RCC 7860 (cell line): ENCODE results near the gene CALD1.

Source experiments
- DNase-seq: peaks from one replicate; pipeline ENCODE4 v3.0.0-alpha.2; 2015; ENCODE audit warnings: low spot score
- FAIRE-seq: peaks from 2 replicates; lab custom pipeline; 2012; peaks lifted over from hg19 to GRCh38; lab: Jason Lieb, UNC

Gene CALD1

DNA sequence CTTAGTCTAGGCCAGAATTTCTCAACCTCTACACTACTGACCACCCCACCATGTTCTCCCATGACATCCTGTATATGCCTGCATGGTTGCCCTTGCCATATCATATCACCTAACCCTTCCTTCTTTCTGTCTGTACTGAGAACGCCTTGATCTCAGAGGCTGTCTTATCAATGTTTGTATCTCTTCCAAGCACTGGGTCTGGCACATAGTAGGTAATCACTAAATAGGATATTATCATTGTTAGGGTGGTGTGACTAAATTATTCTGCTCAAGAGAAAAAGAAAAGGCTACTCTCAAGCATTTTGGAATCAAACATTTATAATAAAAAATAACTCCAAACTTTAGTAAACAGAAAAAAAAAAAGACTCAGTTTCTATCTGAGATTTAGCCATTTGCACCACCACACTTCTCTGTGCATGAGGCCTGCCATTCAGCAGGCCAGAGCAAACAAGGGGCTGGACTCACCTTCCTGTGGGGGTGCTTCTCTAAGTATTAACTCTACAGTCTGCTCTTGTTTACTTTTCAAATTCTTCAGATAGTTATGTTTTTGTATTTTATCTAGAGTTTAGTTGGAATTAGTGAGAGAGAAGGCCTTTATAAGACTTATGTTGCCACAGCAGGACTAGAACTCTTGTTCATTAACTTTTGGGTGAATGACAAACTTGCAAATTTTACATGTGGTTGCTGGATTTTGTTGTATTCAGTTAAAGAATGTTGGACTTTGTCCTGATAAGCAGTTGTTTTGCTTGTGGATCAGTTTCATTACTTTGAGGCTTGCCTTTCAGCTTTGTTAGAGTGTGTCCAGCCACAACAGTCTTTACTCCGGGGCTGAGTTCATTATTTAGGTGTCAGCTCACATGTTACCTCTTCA lies 212.3 kb downstream of the CALD1 start:
- no peak for DNase-seq
- FAIRE-seq, result no peak

DNA sequence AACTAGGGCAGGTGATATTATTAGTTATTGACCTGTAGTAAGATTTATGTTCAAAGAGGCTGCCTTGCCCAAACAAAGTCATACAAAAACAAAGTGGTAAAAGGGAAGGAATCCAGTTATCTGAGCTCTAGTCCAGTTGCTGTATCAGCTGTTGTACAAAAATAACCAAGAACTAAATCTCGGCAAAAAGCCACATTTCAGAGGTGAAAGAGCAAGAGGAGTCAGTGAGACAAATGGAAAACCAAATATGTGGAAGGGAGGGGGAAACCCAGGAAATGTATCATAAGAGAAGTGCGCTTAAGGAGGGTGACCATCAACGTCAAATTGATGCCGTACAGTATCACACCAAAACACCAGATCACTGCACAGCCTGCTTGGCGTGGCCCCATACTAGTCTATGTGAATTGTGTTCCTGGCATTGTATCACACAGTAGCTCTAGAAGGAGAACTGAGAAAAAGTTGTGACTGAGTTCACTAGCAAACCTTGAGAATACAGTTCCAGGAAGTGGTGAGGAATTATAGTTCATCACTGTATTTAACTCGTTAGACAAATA lies 213.3 kb downstream of the CALD1 start:
- DNase-seq (no peak), FAIRE-seq (no peak)

- FAIRE-seq (no peak), DNase-seq (no peak)
Measured at GRCh38 chr7:134993877-134994456, 214.5 kb downstream of the CALD1 start.

- FAIRE-seq (no peak), DNase-seq (no peak)
Measured at GRCh38 chr7:134995239-134996096, 216.0 kb downstream of the CALD1 start.

GRCh38 chr7:134996097-134996550 lies 216.7 kb downstream of the CALD1 start:
- DNase-seq (no peak), FAIRE-seq (no peak)

DNA sequence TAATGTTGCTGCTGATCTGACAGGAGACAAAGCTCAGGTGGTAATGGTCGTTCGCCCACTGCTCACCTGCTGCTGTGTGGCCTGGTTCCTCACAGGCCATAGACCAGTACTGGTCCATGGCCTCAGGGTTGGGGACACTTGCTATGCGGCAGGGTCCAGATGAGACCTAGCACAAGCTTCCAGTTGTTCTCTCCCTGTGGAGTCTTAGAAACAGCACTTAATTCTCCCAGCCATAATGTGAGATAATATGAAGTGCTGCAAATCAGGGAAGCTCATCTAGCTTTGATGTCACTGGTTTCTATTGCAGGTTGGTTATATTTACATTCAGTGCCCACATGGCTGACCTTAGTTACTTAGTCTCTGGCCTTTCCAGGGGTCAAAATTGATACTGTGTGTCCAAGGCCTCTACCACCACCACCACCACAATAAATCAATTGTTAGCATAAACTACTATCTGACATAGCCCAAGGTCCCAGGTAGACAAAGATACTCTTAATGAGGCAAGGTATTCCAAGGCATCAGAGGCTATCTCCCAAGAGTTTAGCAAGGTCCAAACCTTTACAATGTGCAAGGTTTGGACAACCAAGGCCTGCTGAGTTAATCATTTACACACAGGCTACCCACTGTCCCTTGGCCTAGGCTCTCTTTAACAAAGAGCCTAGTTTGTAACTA lies 217.9 kb downstream of the CALD1 start:
- FAIRE-seq (no peak), DNase-seq (no peak)

GRCh38 chr7:134999136-134999535 lies 219.7 kb downstream of the CALD1 start:
- DNase-seq (no peak), FAIRE-seq (no peak)

GRCh38 chr7:135001390-135002165 lies 222.1 kb downstream of the CALD1 start:
- FAIRE-seq (no peak), DNase-seq (no peak)

DNA sequence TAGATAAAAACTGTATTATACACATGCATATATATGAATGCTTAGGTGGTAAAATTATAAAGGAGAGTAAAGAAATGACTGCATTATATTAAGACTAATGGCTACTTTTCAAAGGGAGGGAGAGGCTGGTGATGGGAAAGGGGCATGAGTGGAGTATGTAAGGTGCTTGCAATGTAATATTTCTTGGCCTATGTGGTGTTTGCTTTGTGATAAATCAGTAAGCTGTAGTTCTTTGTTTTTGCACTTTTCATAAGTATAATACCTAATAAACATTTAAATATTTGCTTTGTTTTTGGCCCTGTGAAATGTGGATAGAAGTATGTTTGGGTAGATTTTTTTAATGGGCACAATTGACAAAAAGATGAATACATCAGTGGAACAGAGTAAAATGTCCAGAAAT lies 232.8 kb downstream of the CALD1 start:
- DNase-seq, result no peak

More for the DNA sequence above, 232.8 kb downstream of the CALD1 start:
- FAIRE-seq, result no peak
